ENCODE data around the gene CAMK1D.
"Not testable (repeated sequence)": the region's sequence is repeated elsewhere in the genome, so short reads cannot be mapped to it uniquely, and the experiment has no call there.

Gene CAMK1D

DNA sequence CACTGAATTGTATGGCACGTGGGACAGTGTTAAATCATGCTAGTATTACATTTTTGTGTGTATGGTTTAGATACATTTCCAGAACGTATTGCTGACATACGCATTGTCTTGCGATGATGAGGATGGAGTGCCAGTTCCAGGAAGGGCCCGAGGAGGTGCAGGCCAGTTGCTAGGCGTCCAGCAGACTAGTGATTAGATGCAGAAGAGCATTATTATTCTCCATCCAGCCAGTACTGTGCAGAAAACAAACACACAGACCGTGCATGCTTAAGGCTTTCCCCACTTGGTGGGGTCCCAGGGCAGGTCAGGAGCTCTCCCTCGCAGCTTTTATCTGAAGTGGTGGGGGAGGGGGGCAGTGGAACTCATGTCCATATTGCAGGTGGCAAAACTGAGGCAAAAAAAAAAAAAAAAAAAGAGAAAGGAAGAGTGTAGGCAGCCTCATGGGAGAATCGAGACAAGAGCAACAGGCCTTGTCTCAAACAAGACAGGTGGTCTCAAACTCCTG lies 189.2 kb downstream of the CAMK1D start:
- POLR2A ChIA-PET = no interaction called here
- H3K4me3 ChIP-seq (ENCODE audit: low read depth, low read length) = no peak overlapping the region
- CTCF ChIA-PET = interaction anchor here (1.4 kb wide), 1 partner anchor 323 kb away, joined by 4 read pairs; no protein-coding TSS in a partner anchor
- TF ChIP-seq, protein P1, sequence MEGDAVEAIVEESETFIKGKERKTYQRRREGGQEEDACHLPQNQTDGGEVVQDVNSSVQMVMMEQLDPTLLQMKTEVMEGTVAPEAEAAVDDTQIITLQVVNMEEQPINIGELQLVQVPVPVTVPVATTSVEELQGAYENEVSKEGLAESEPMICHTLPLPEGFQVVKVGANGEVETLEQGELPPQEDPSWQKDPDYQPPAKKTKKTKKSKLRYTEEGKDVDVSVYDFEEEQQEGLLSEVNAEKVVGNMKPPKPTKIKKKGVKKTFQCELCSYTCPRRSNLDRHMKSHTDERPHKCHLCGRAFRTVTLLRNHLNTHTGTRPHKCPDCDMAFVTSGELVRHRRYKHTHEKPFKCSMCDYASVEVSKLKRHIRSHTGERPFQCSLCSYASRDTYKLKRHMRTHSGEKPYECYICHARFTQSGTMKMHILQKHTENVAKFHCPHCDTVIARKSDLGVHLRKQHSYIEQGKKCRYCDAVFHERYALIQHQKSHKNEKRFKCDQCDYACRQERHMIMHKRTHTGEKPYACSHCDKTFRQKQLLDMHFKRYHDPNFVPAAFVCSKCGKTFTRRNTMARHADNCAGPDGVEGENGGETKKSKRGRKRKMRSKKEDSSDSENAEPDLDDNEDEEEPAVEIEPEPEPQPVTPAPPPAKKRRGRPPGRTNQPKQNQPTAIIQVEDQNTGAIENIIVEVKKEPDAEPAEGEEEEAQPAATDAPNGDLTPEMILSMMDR (IDR thresholded peaks at IDR 0.05; ENCODE audit: insufficient read depth, low read length, missing control alignments) = no peak
- DNase-seq (ENCODE audit: low read depth, low spot score) = no peak

DNA sequence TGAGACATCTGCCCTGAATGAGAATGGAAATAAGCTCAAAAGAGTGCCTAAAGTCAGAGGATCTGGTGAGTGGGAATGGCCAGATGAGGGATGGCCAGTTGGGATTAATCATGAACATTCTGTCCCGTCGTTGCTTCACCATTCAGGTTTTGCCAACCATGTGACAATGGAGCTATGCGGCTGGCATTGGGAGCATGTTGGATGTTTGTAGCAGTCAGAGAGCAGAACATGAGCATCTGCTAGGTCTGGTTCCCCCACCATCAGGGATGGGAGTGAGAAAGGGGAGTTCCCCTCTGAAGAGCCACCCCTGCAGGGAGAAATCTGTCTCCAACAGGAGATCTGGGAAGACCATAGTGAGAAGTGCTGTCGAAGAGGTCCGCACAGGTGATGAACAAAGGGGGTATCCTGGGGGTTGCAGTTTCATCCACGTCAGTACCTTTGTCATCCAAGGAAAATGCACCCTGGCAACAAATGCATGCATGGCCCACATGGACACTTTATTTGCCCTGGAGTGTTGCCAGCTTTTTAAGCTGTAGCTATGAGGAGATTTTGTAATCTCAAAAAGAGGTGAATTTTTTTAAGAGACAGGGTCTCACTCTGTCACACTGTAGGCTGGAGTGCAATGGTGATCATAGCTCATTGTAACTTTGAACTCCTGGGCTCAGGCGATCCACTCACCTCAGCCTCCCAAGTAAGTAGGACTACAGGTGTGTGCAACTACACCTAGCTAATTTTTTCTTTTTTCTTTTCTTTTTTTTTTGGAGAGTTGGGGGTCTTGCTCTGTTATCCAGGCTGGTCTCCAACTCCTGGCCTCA lies 190.2 kb downstream of the CAMK1D start:
- ChIA-PET CTCF (interaction anchor here (1.4 kb wide), 1 partner anchor 324 kb away, joined by 4 read pairs; no protein-coding TSS in a partner anchor), POLR2A (no interaction called here)
- H3K4me3 ChIP-seq (ENCODE audit: low read depth, low read length) = no peak overlapping the region
- no peak for DNase-seq (ENCODE audit: low read depth, low spot score)
- TF ChIP-seq, protein P1 (IDR thresholded peaks at IDR 0.05; ENCODE audit: insufficient read depth, low read length, missing control alignments) = no peak

- TF ChIP-seq, protein P1 (IDR thresholded peaks at IDR 0.05; ENCODE audit: insufficient read depth, low read length, missing control alignments) = no peak
- ChIA-PET CTCF (interaction anchor here (0.6 to 1.5 kb wide), 3 partner anchors 11 to 325 kb away, joined by 3 to 4 read pairs (median 4); no protein-coding TSS in a partner anchor), POLR2A (no interaction called here)
- peak; percentile 12 for DNase-seq (ENCODE audit: low read depth, low spot score)
- H3K4me3 ChIP-seq (ENCODE audit: low read depth, low read length) = no peak overlapping the region
Measured at GRCh38 chr10:12540341-12540781, 191.0 kb downstream of the CAMK1D start.

- CTCF ChIA-PET = interaction anchor here (1.5 kb wide), 1 partner anchor 10 kb away, joined by 4 read pairs; no protein-coding TSS in a partner anchor
Measured at GRCh38 chr10:12541446-12542067, 192.2 kb downstream of the CAMK1D start.

DNA sequence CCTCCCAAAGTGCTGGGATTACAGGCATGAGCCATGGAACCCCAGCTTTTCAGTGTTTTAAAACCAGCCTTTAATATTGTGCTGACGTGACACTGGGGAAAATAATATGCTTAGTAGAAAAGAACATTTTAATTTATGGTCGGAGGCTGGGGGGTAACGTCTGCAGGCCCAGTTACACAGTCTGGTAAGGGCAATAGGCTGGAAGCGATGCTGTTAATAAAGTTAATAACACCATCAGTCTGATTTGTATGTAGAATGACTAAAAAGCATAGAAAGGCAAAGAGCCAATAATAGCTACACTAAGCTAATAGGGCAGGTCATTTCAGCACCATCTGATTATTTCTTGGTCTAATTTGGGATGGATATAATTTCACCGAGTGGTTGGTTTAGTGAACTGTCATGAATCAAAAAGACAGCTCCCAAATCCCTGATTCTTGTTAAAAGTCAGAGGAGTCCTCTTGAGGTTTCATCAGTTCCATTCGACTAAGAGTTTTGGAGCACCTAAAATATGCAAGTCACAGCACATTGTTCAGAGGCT lies 192.9 kb downstream of the CAMK1D start:
- ChIA-PET CTCF (no interaction called here), POLR2A (no interaction called here)
- TF ChIP-seq, protein P1 (IDR thresholded peaks at IDR 0.05; ENCODE audit: insufficient read depth, low read length, missing control alignments) = no peak
- no peak for DNase-seq (ENCODE audit: low read depth, low spot score)
- H3K4me3 ChIP-seq (ENCODE audit: low read depth, low read length) = no peak overlapping the region

More at GRCh38 chr10:12541446-12542067, 192.2 kb downstream of the CAMK1D start:
- H3K4me3 ChIP-seq (ENCODE audit: low read depth, low read length) = no peak overlapping the region
- TF ChIP-seq, protein P1 (IDR thresholded peaks at IDR 0.05; ENCODE audit: insufficient read depth, low read length, missing control alignments) = no peak
- POLR2A ChIA-PET = no interaction called here
- DNase-seq (ENCODE audit: low read depth, low spot score) = no peak

DNA sequence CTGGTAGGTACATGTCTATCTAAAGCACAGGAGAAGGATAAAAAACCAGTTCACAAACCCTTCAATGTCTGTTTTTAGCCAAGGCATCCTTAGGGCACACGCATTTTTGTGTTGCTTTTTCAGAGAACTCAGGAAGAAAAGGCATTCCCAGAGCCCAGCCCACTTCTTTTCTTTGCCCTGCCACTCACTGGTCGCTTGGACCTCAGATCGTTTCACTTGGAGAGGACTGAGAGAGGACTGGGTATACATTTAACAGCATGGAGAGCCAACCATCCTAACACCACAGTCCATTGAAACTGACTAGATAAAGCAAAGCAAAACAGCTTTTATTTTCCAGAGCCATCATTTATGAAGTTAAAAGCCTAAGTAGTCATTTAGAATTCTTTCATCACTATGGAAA lies 194.2 kb downstream of the CAMK1D start:
- H3K4me3 ChIP-seq (ENCODE audit: low read depth, low read length) = no peak overlapping the region
- TF ChIP-seq, protein P1 (IDR thresholded peaks at IDR 0.05; ENCODE audit: insufficient read depth, low read length, missing control alignments) = no peak
- DNase-seq (ENCODE audit: low read depth, low spot score) = no peak
- POLR2A ChIA-PET = no interaction called here
- CTCF ChIA-PET = interaction anchor here (1.1 kb wide), 1 partner anchor 167 kb away, joined by 3 read pairs; no protein-coding TSS in a partner anchor

DNA sequence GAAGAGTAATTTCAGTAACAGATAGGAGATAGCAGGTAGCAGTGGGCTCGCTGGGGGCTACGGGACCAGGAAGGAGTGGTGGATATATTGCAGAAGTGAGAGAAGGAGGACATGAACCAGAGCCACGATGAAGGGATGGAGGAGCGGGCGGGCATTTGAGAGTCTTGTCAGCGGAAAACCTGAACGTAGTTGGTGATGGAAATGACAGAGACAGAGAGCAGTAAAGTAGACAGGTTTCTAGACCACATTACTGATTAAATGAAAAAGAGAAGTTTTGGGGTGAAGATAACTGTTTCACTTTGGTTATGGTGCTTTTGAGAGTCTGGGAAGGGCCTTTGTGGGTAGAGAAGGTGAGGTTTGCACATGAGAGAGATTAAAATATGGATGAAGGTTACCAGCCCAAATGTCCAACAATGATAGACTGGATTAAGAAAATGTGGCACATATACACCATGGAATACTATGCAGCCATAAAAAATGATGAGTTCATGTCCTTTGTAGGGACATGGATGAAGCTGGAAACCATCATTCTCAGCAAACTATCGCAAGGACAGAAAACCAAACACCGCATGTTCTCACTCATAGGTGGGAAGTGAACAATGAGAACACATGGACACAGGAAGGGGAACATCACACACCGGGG lies 196.9 kb downstream of the CAMK1D start:
- H3K4me3 ChIP-seq (ENCODE audit: low read depth, low read length); CTCF ChIA-PET; DNase-seq (ENCODE audit: low read depth, low spot score); POLR2A ChIA-PET: not testable (repeated sequence)
